Measurements from ENCODE around the gene ARPP21.
"Not testable (repeated sequence)": the region's sequence is repeated elsewhere in the genome, so short reads cannot be mapped to it uniquely, and the experiment has no call there.

ARPP21 gene

DNA sequence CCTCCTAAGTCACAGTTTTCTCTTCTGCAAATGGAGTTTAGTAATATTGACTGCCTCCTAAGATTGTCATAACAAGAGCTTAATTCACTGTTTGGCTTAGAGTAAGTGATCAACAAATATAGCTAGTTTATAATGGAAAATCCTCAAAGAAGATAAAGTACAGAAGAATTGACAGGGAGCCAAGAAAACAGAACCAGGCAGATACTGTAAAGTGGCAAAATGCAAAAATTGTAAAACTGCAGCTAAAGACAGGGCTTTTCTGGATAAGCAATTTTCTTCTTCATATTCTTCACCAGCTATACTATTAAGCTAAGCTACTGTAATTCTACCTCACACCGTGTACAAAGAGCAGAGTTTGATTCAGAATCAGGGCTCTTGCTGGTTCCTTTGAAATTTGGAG lies 148.6 kb downstream of the ARPP21 start:
- Mint-ChIP-seq H3K36me3 (ENCODE audit: low read depth) (peaks cover 8% of the 10 kb centered on the region), H3K9me3 (peaks cover 5% of the 10 kb centered on the region), H3K4me3 (no peak overlapping the region), H3K27ac (no peak overlapping the region), H3K27me3 (ENCODE audit: low read depth, poor library complexity) (peaks cover 3% of the 10 kb centered on the region), H3K4me1 (peaks cover 51% of the 10 kb centered on the region)
- no peak for TF ChIP-seq CTCF (IDR thresholded peaks at IDR 0.05)
- DNase-seq, result no peak

GRCh38 chr3:35789042-35789831 lies 149.9 kb downstream of the ARPP21 start:
- Mint-ChIP-seq H3K9me3 (peaks cover 5% of the 10 kb centered on the region), H3K36me3 (ENCODE audit: low read depth) (peaks cover 8% of the 10 kb centered on the region), H3K4me1 (peaks cover 38% of the 10 kb centered on the region), H3K4me3 (no peak overlapping the region), H3K27ac (no peak overlapping the region), H3K27me3 (ENCODE audit: low read depth, poor library complexity) (no peaks in the 10 kb centered on the region)
- no peak for TF ChIP-seq CTCF (IDR thresholded peaks at IDR 0.05)
- no peak for DNase-seq

- no peak for DNase-seq
- no peak overlapping the region for H3K4me3 Mint-ChIP-seq
- TF ChIP-seq CTCF (IDR thresholded peaks at IDR 0.05), result no peak
- peaks cover under 1% of the 10 kb centered on the region for H3K36me3 Mint-ChIP-seq (ENCODE audit: low read depth)
- H3K9me3 Mint-ChIP-seq, result peaks cover 1% of the 10 kb centered on the region
- peaks cover 26% of the 10 kb centered on the region for H3K4me1 Mint-ChIP-seq
- no peaks in the 10 kb centered on the region for H3K27me3 Mint-ChIP-seq (ENCODE audit: low read depth, poor library complexity)
- no peak overlapping the region for H3K27ac Mint-ChIP-seq
Measured at GRCh38 chr3:35790764-35791163, 151.4 kb downstream of the ARPP21 start.

- peaks cover 16% of the 10 kb centered on the region for H3K4me1 Mint-ChIP-seq
- H3K36me3 Mint-ChIP-seq (ENCODE audit: low read depth), result no peaks in the 10 kb centered on the region
- H3K27me3 Mint-ChIP-seq (ENCODE audit: low read depth, poor library complexity), result no peaks in the 10 kb centered on the region
- no peak for DNase-seq
- no peak overlapping the region for H3K4me3 Mint-ChIP-seq
- H3K27ac Mint-ChIP-seq, result no peak overlapping the region
- peaks cover 3% of the 10 kb centered on the region for H3K9me3 Mint-ChIP-seq
- no peak for TF ChIP-seq CTCF (IDR thresholded peaks at IDR 0.05)
Measured at GRCh38 chr3:35793667-35794066, 154.3 kb downstream of the ARPP21 start.

DNA sequence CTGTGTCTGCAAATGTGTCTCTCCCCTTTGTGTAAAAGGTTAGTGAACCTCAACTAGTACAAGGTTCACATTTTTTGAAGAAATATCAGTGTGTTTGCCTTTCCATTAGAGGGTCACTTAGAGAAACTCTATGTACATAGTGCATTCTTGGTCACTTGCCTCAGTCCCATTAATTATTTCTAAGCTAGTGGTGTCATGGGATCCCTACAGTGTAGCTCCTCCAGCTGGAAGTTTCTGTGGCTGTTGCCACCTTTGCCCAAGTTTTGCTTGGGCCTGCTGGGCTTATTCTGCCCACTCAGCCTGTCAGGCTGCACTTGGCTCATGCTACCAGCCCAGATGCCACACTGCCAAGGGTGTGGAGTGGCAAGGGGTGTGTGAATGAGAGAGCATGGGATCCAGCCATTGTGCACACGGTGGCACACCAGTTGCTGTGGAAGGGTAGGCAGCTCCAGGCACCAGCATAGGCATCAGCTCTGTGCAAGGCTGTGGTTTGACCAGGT lies 161.7 kb downstream of the ARPP21 start:
- DNase-seq, result no peak
- Mint-ChIP-seq H3K9me3 (peaks cover under 1% of the 10 kb centered on the region), H3K27ac (no peak overlapping the region), H3K36me3 (ENCODE audit: low read depth) (no peaks in the 10 kb centered on the region), H3K4me3 (no peak overlapping the region), H3K27me3 (ENCODE audit: low read depth, poor library complexity) (peaks cover 3% of the 10 kb centered on the region), H3K4me1 (no peaks in the 10 kb centered on the region)
- TF ChIP-seq CTCF (IDR thresholded peaks at IDR 0.05), result no peak

DNA sequence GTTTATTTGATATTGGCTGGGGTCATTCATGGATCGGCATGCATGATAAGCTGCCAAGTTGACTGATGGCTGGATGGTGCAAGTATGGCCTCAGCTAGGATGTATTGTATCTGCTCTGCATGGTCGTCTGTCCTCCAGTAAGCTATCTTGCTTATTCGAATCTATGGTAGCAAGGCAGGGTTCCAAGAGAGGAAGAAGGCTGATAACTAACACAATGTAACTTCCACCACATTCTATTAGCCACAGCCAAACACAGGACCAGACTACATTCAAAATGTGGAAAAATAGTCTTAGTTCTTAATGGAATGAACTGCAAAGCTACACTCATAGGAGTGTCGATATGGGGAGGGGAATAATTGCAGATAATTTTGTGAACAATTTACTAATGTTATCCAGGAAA lies 175.2 kb downstream of the ARPP21 start:
- TF ChIP-seq CTCF (IDR thresholded peaks at IDR 0.05), result no peak
- no peak for DNase-seq
- no peak overlapping the region for H3K27ac Mint-ChIP-seq
- no peaks in the 10 kb centered on the region for H3K36me3 Mint-ChIP-seq (ENCODE audit: low read depth)
- H3K27me3 Mint-ChIP-seq (ENCODE audit: low read depth, poor library complexity), result no peaks in the 10 kb centered on the region
- no peaks in the 10 kb centered on the region for H3K4me1 Mint-ChIP-seq
- peaks cover 5% of the 10 kb centered on the region for H3K9me3 Mint-ChIP-seq
- no peak overlapping the region for H3K4me3 Mint-ChIP-seq

DNA sequence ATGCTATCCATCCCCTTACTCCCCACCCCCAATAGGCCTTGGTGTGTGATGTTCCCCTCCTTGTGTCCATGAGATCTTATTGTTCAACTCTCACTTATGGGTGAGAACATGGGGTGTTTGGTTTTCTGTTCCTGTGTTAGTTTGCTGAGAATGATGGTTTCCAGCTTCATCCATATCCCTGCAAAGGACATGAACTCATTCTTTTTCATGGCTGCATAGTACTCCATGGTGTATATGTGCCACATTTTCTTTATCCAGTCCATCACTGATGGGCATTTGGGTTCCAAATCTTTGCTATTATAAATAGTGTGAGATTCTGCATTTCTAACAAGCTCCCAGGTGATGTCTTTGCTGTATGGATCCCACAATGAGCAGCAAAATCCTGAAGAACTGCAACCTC lies 176.5 kb downstream of the ARPP21 start:
- H3K27ac Mint-ChIP-seq; H3K27me3 Mint-ChIP-seq (ENCODE audit: low read depth, poor library complexity); H3K36me3 Mint-ChIP-seq (ENCODE audit: low read depth); DNase-seq; H3K4me3 Mint-ChIP-seq; H3K4me1 Mint-ChIP-seq; H3K9me3 Mint-ChIP-seq: not testable (repeated sequence)

Measured in nephron progenitor cell (in vitro differentiated cells).